LNCaP clone FGC (cell line): ENCODE measurements around the gene JAG1.

Source experiments
- DNase-seq: peaks from one replicate; pipeline ENCODE4 v3.0.0-alpha.2; 2011; ENCODE audit warnings: low read depth
- H3K4me3 ChIP-seq: 2 replicates; pipeline ENCODE4 v1.5.1; 2011; ENCODE audit warnings: mild to moderate bottlenecking, low read depth, low read length, control low read depth
- TF ChIP-seq, protein P1 (sequence below): IDR thresholded peaks from 2 replicates; pipeline ENCODE4 v1.5.1; 2012; ENCODE audit warnings: mild to moderate bottlenecking; ENCODE audit not compliant: control insufficient read depth, insufficient read depth; ENCODE audit errors: extremely low read depth

JAG1 gene

DNA sequence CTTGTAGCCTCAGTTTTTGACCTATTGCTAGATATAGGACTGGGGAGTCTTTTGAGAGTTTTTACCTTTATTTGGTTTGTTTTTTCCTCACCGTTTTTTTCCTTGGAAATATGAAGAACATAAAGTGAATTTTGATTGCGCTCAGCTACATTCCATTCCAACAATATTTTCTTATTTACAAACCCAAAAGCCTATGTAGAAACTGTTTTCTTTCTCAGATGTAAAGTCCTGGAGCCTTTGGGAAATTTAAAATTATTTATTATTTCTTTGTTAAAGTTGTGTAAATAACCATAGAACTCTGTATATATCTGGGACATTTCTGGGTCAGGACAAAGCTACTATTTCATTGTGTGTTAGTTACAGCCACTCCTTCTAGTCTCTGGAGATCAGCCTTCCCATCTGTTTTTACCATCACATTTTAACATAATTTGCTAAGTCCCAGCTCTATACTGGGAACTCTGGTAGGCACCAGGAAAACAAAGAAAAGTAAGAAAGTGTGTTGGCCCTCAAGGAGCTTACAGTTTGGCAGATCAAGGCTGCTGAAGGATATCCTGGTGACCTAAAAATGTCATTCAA, 68.8 kb downstream of the JAG1 start:
- TF ChIP-seq, protein P1, sequence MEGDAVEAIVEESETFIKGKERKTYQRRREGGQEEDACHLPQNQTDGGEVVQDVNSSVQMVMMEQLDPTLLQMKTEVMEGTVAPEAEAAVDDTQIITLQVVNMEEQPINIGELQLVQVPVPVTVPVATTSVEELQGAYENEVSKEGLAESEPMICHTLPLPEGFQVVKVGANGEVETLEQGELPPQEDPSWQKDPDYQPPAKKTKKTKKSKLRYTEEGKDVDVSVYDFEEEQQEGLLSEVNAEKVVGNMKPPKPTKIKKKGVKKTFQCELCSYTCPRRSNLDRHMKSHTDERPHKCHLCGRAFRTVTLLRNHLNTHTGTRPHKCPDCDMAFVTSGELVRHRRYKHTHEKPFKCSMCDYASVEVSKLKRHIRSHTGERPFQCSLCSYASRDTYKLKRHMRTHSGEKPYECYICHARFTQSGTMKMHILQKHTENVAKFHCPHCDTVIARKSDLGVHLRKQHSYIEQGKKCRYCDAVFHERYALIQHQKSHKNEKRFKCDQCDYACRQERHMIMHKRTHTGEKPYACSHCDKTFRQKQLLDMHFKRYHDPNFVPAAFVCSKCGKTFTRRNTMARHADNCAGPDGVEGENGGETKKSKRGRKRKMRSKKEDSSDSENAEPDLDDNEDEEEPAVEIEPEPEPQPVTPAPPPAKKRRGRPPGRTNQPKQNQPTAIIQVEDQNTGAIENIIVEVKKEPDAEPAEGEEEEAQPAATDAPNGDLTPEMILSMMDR: no peak
- no peak for DNase-seq

DNA sequence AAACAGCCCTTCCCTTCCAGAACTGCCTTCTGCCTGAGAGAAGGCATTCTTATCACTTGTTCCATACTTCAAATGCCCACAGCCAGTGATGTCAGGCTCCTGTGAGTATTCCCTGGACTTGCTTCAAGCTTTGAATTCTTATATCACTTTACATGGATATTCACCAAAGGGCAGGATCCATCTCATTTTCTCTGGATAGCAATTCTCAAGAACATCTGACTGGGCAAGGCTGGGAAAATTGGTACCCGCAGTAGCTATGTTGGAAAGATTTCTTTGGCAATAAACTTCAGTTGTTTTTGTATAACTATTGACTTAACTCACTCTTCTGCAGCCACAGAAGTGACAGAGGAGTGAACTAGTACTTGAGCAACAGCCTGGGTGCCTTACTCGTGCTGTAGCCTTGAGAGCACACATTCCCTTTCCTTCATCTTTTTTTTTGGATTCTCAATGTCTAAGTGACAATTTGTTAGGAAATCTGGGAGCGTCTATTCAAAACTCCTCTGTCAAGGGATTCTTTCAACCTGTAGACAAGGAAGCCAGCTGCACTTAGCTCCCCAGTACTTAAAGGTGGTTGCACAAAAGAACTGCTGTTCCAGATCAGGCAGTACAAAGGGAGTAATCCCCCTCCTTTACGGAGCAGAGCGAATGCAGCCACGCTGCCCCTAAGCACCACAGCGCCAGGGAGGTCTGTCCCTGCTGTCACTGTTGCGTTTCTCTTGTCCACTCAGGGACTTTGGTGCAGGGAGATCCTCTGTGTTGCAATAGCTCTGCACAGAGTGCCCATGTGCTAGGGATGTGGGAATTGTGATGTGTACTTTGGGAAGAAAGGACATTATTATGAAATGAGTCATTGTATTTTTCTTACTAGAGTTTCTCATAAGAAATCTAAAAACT, 69.6 kb downstream of the JAG1 start:
- no peak for DNase-seq
- H3K4me3 ChIP-seq: no peak overlapping the region
- TF ChIP-seq, protein P1: no peak

More for the DNA sequence above, 68.8 kb downstream of the JAG1 start:
- H3K4me3 ChIP-seq: no peak overlapping the region

DNA sequence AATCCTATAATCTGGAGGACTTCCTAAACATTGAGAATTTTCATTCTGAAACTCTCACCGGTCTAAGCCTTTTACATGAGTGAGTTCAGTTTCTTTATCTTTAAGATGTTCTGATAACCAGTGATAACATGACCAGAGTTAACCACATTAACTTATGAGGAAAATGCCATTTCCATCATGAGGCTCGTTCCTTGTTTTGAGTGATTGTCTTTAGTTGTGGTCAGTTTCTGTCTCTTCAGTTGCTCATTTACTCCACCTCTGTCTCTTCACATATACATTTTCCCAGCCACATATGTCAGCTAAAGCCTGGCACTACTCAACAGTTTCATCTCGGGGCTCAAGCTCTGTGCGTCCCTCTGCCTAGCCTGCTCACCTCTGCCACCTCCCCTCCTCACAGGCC, 70.4 kb downstream of the JAG1 start:
- no peak for DNase-seq
- TF ChIP-seq, protein P1: no peak
- H3K4me3 ChIP-seq: no peak overlapping the region

DNA sequence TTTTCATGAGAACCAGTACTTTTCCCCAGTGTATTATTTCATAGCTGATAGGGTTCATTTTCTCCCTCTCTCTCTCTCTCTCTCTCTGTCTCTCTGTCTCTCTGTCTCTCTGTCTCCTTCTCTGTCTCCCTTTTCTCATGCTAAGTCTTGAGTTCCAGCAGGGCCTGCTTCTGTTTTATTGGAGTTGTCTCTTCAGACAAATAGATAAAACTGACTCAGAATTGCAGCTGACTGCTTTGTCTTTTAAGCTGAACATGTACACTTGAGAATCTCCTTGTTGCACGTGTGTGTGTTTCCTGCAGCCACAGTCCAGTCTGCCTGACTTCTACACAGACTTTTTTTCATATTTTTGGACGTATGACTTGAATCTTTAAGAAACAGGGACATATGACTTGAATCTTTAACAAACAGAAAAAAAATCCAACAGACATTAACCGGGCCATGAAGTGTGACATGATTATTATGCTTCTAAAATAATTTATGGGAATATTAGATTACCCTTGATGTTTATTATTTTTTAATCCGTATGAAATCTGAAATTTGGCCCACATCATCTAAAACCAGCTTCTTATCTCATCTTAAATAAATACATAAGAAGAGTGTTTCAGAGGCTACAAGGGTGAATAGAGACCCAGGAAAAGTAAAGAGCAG, 71.5 kb downstream of the JAG1 start:
- TF ChIP-seq, protein P1: no peak
- DNase-seq: no peak
- no peak overlapping the region for H3K4me3 ChIP-seq

DNA sequence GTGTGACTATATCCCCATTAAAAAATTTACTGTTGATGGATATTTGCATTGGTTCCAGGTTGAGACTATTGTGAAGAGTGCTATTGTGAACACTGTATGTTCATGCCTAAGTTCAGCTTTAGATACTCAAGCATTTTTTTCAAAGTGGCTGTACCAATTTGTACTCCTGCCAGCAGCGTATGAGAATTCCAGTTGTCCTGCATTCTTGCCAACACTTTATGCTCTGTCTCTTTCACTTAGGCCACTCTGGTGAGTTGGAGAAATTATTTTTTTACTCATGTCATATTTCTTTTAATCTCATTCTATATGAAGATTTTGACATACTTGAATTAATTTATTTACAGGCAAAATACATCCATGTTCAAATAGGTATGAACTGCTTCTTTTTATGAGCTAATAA, 76.2 kb downstream of the JAG1 start:
- TF ChIP-seq, protein P1: no peak
- H3K4me3 ChIP-seq: no peak overlapping the region
- DNase-seq: no peak

DNA sequence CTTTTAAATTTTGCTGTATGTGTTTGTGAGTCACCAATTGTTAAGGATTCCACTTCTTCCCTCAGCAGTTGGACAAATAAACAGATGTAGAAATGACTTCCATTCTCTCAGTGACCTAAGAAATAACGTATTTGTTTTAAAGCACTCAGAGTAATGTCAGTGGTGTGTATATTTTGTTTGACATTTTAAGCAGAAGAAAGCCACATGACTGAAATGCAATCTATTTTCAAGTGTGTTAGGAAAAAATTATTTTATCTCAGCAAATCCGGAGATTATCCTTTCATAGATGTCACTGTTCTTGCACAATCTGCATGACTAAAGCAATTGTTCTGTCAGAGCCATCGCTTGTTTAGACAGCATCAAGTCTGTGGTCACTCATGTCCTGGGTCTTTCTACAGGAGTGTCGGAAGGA, 77.1 kb downstream of the JAG1 start:
- no peak for DNase-seq

More for the DNA sequence above, 77.1 kb downstream of the JAG1 start:
- TF ChIP-seq, protein P1: no peak
- H3K4me3 ChIP-seq: no peak overlapping the region
